GM12878 (cell line): ENCODE data around the gene MRPS23. TPM values are rescaled to one million over a fixed set of nuclear protein-coding genes. Genes with fewer than 3 reads are reported as not detected.

Source experiments
- BCL11A ChIP-seq: IDR thresholded peaks from 2 replicates; pipeline ENCODE4 v1.6.1; 2011; ENCODE audit warnings: low read depth, low read length
- CUX1 ChIP-seq: IDR thresholded peaks from 2 replicates; pipeline ENCODE4 v1.6.1; 2012; ENCODE audit warnings: improper control_type of control experiment, low read depth, low read length; ENCODE audit not compliant: insufficient replicate concordance
- IRF4 ChIP-seq: IDR thresholded peaks from 2 replicates; pipeline ENCODE4 v1.6.1; 2011; ENCODE audit warnings: low read depth, low read length
- NFYB ChIP-seq: IDR thresholded peaks from 2 replicates; pipeline ENCODE4 v1.6.1; 2011; ENCODE audit warnings: low read depth, mild to moderate bottlenecking, low read length, improper control_type of control experiment, moderate library complexity; ENCODE audit not compliant: insufficient read depth
- NR2C2 ChIP-seq: IDR thresholded peaks from 2 replicates; pipeline ENCODE4 v1.6.1; 2011; ENCODE audit warnings: borderline replicate concordance, low read depth; ENCODE audit not compliant: control insufficient read depth, insufficient read length
- RAD51 ChIP-seq: fragments of 450-650 bp; IDR thresholded peaks from 2 replicates; pipeline ENCODE4 v1.6.1; 2016; ENCODE audit warnings: moderate library complexity, mild to moderate bottlenecking, inconsistent platforms
- ZBTB40 ChIP-seq: fragments of 450-650 bp; IDR thresholded peaks from 2 replicates; pipeline ENCODE4 v1.6.1; 2016; ENCODE audit warnings: mild to moderate bottlenecking, moderate library complexity, borderline replicate concordance
- polyA plus RNA-seq, 11 experiments: library from polyadenylated mRNA; depleted of rRNA in 4 of 11; unstranded in 6 of 11; stranded (reverse) in 5 of 11; fragments of >200 nt; fragmentation: Nextera tagmentation in 4 of 11; fragmentation: Illumina TruSeq in 1 of 11; extraction: Ambion mirVana in 4 of 11; extraction: Trizol in 1 of 11; gene quantifications; 1 replicate in 1 of 11; 2 replicates in 10 of 11; pipeline versions ENCODE4 v1.2.1 to v1.2.3, GENCODE V29; 2011 to 2016; ENCODE audit warnings: inconsistent platforms in 2 of 11, missing spikeins in 2 of 11, low read depth in 1 of 11
- total RNA-seq, 4 experiments: library from RNA; depleted of rRNA in 3 of 4; stranded (reverse); fragments of >200 nt in 3 of 4; fragmentation: Illumina TruSeq in 1 of 4; extraction: Trizol in 1 of 4; gene quantifications; 2 replicates each; pipeline versions ENCODE4 v1.2.1 to v1.2.3, GENCODE V29; 2013 to 2021

The MRPS23 gene
- total and polyA plus RNA-seq, 10 of the 15 experiments (the other 5 are each of a cell fraction or from before 2014, with no cell fraction given), result 65.3 to 237 (median 87.9) TPM

GRCh38 chr17:57872536-57872935, 22.7 kb upstream of the MRPS23 start (continued):
- no peak for TF ChIP-seq ZBTB40
- TF ChIP-seq NR2C2, result no peak
- no peak for TF ChIP-seq NFYB
- no peak for TF ChIP-seq RAD51
- no peak for TF ChIP-seq IRF4
- TF ChIP-seq BCL11A, result no peak
- no peak for TF ChIP-seq CUX1
